Duodenal mucosa (tissue), 2 donors: Measurements from ENCODE around the gene ZEB1.
"Not testable (repeated sequence)": the region's sequence is repeated elsewhere in the genome, so short reads cannot be mapped to it uniquely, and the experiment has no call there.

Source experiments
- H3K27ac ChIP-seq: one replicate; pipeline ENCODE4 v1.7.0; 2013; ENCODE audit warnings: low read depth, low read length
- H3K27me3 ChIP-seq, 2 donors: one replicate each; pipeline ENCODE4 v1.7.0; 2013; ENCODE audit warnings: low read length in 2 of 2, control low read depth in 1 of 2; ENCODE audit not compliant: insufficient read depth in 2 of 2, control insufficient read depth in 1 of 2
- H3K36me3 ChIP-seq, 2 donors: one replicate each; pipeline ENCODE4 v1.7.0; 2013; ENCODE audit warnings: low read length in 2 of 2, control low read depth in 1 of 2; ENCODE audit not compliant: insufficient read depth in 2 of 2, control insufficient read depth in 1 of 2
- H3K4me1 ChIP-seq, 2 donors: one replicate each; pipeline ENCODE4 v1.7.0; 2013; ENCODE audit warnings: low read length in 2 of 2, control low read depth in 1 of 2; ENCODE audit not compliant: insufficient read depth in 2 of 2, control insufficient read depth in 1 of 2
- H3K4me3 ChIP-seq, 2 donors: one replicate each; pipeline ENCODE4 v1.7.0; 2013; ENCODE audit warnings: low read length in 2 of 2, low read depth in 1 of 2
- H3K9ac ChIP-seq, 2 donors: one replicate each; pipeline ENCODE4 v1.7.0; 2013; ENCODE audit warnings: low read length in 2 of 2, low read depth in 1 of 2
- H3K9me3 ChIP-seq, 2 donors: one replicate each; pipeline ENCODE4 v1.7.0; 2013; ENCODE audit warnings: low read length in 2 of 2, control low read depth in 1 of 2; ENCODE audit not compliant: control insufficient read depth in 1 of 2

The ZEB1 gene

GRCh38 chr10:31412397-31412796 lies 93.4 kb downstream of the ZEB1 start:
- H3K27ac ChIP-seq, H3K27me3 ChIP-seq, H3K4me1 ChIP-seq, H3K9me3 ChIP-seq, H3K36me3 ChIP-seq, H3K9ac ChIP-seq, H3K4me3 ChIP-seq: not testable (repeated sequence)

GRCh38 chr10:31413325-31413724 lies 94.3 kb downstream of the ZEB1 start:
- H3K27ac ChIP-seq: no peak overlapping the region
- no peak overlapping the region for H3K9ac ChIP-seq
- no peaks in the 10 kb centered on the region for H3K36me3 ChIP-seq
- no peak overlapping the region for H3K4me3 ChIP-seq
- no peaks in the 10 kb centered on the region for H3K4me1 ChIP-seq
- H3K9me3 ChIP-seq: no peaks in the 10 kb centered on the region
- no peaks in the 10 kb centered on the region for H3K27me3 ChIP-seq

GRCh38 chr10:31418481-31418880 lies 99.5 kb downstream of the ZEB1 start:
- H3K4me3 ChIP-seq: no peak overlapping the region
- H3K9ac ChIP-seq: no peak overlapping the region
- H3K36me3 ChIP-seq: no peaks in the 10 kb centered on the region
- peaks cover 0 to 4% of the 10 kb centered on the region in 2 donors for H3K4me1 ChIP-seq
- H3K27ac ChIP-seq: no peak overlapping the region
- H3K9me3 ChIP-seq: no peaks in the 10 kb centered on the region
- H3K27me3 ChIP-seq: no peaks in the 10 kb centered on the region

- Histone ChIP-seq H3K9me3 (no peaks in the 10 kb centered on the region), H3K4me3 (no peak overlapping the region), H3K27me3 (no peaks in the 10 kb centered on the region), H3K36me3 (no peaks in the 10 kb centered on the region), H3K9ac (no peak overlapping the region), H3K4me1 (peaks cover 0 to 4% of the 10 kb centered on the region in 2 donors), H3K27ac (no peak overlapping the region)
Measured at GRCh38 chr10:31419394-31420063, 100.5 kb downstream of the ZEB1 start.

GRCh38 chr10:31421322-31421721 lies 102.3 kb downstream of the ZEB1 start:
- no peak overlapping the region for H3K9ac ChIP-seq
- H3K27ac ChIP-seq: no peak overlapping the region
- no peaks in the 10 kb centered on the region for H3K9me3 ChIP-seq
- no peak overlapping the region for H3K4me3 ChIP-seq
- no peaks in the 10 kb centered on the region for H3K36me3 ChIP-seq
- no peaks in the 10 kb centered on the region for H3K27me3 ChIP-seq
- H3K4me1 ChIP-seq: peaks cover 0 to 4% of the 10 kb centered on the region in 2 donors

- Histone ChIP-seq H3K27me3 (no peaks in the 10 kb centered on the region), H3K36me3 (no peaks in the 10 kb centered on the region), H3K27ac (no peak overlapping the region), H3K4me1 (peaks cover 0 to 4% of the 10 kb centered on the region in 2 donors), H3K4me3 (no peak overlapping the region), H3K9ac (no peak overlapping the region), H3K9me3 (no peaks in the 10 kb centered on the region)
Measured at GRCh38 chr10:31422634-31423033, 103.6 kb downstream of the ZEB1 start.

- no peaks in the 10 kb centered on the region for H3K36me3 ChIP-seq
- no peak overlapping the region for H3K4me3 ChIP-seq
- no peaks in the 10 kb centered on the region for H3K9me3 ChIP-seq
- no peak overlapping the region for H3K9ac ChIP-seq
- no peaks in the 10 kb centered on the region for H3K27me3 ChIP-seq
- no peak overlapping the region for H3K27ac ChIP-seq
- peaks cover 0 to 4% of the 10 kb centered on the region in 2 donors for H3K4me1 ChIP-seq
Measured at GRCh38 chr10:31424473-31424872, 105.5 kb downstream of the ZEB1 start.

- Histone ChIP-seq H3K36me3 (no peaks in the 10 kb centered on the region), H3K4me1 (no peaks in the 10 kb centered on the region), H3K4me3 (no peak overlapping the region), H3K9me3 (no peaks in the 10 kb centered on the region), H3K27me3 (no peaks in the 10 kb centered on the region), H3K27ac (no peak overlapping the region), H3K9ac (no peak overlapping the region)
Measured at GRCh38 chr10:31426401-31426800, 107.4 kb downstream of the ZEB1 start.

GRCh38 chr10:31427334-31427733 lies 108.3 kb downstream of the ZEB1 start:
- H3K27ac ChIP-seq, H3K27me3 ChIP-seq, H3K9me3 ChIP-seq, H3K4me3 ChIP-seq, H3K36me3 ChIP-seq, H3K4me1 ChIP-seq, H3K9ac ChIP-seq: not testable (repeated sequence)

- H3K36me3 ChIP-seq, H3K9ac ChIP-seq, H3K27ac ChIP-seq, H3K9me3 ChIP-seq, H3K4me1 ChIP-seq, H3K27me3 ChIP-seq, H3K4me3 ChIP-seq: not testable (repeated sequence)
Measured at GRCh38 chr10:31428499-31428898, 109.5 kb downstream of the ZEB1 start.

GRCh38 chr10:31431021-31431420 lies 112.0 kb downstream of the ZEB1 start:
- no peak overlapping the region for H3K9ac ChIP-seq
- H3K27me3 ChIP-seq: no peaks in the 10 kb centered on the region
- no peak overlapping the region for H3K27ac ChIP-seq
- no peaks in the 10 kb centered on the region for H3K36me3 ChIP-seq
- no peak overlapping the region for H3K4me3 ChIP-seq
- H3K4me1 ChIP-seq: no peaks in the 10 kb centered on the region
- H3K9me3 ChIP-seq: no peaks in the 10 kb centered on the region
